KMS-11 (cell line): ENCODE results near the gene CCNDBP1.
"Not testable (repeated sequence)": the region's sequence is repeated elsewhere in the genome, so short reads cannot be mapped to it uniquely, and the experiment has no call there.

ENCODE experiments used
- H2AFZ ChIP-seq: fragments of 200-600 bp; sonication (generic); 2 replicates; pipeline ENCODE4 v1.6.1; 2016; ENCODE audit warnings: antibody characterized with exemption, mixed run types, low read depth
- H3K27ac ChIP-seq: fragments of 200-600 bp; sonication (generic); 2 replicates; pipeline ENCODE4 v1.6.1; 2016; ENCODE audit warnings: mild to moderate bottlenecking, mixed run types
- H3K27me3 ChIP-seq: fragments of 200-600 bp; sonication (generic); 2 replicates; pipeline ENCODE4 v1.6.1; 2017; ENCODE audit warnings: mild to moderate bottlenecking, low read depth, mixed run types, moderate library complexity; ENCODE audit not compliant: insufficient read depth
- H3K36me3 ChIP-seq: fragments of 200-600 bp; sonication (generic); 2 replicates; pipeline ENCODE4 v1.6.1; 2017; ENCODE audit warnings: mild to moderate bottlenecking, mixed run types; ENCODE audit not compliant: insufficient read depth
- H3K4me1 ChIP-seq: fragments of 200-600 bp; sonication (generic); 2 replicates; pipeline ENCODE4 v1.6.1; 2016; ENCODE audit warnings: mild to moderate bottlenecking, low read depth, mixed run types; ENCODE audit not compliant: poor library complexity, severe bottlenecking
- H3K4me2 ChIP-seq: fragments of 200-600 bp; sonication (generic); 2 replicates; pipeline ENCODE4 v1.7.0; 2016; ENCODE audit warnings: mild to moderate bottlenecking, mixed run types
- H3K4me3 ChIP-seq: fragments of 200-600 bp; sonication (generic); IDR thresholded peaks from 2 replicates; pipeline ENCODE4 v1.6.1; 2017; ENCODE audit warnings: low read depth, low read length, mixed read lengths; ENCODE audit not compliant: insufficient read depth
- H3K79me2 ChIP-seq: fragments of 200-600 bp; sonication (generic); 2 replicates; pipeline ENCODE4 v1.6.1; 2016; ENCODE audit warnings: low read depth, mixed run types; ENCODE audit not compliant: insufficient read depth
- H3K9ac ChIP-seq: fragments of 200-600 bp; sonication (generic); 2 replicates; pipeline ENCODE4 v1.6.1; 2016; ENCODE audit warnings: mild to moderate bottlenecking, mixed run types
- H4K20me1 ChIP-seq: fragments of 200-600 bp; sonication (generic); 2 replicates; pipeline ENCODE4 v1.6.1; 2016; ENCODE audit warnings: mild to moderate bottlenecking, mixed run types; ENCODE audit not compliant: insufficient read depth
- TF ChIP-seq, protein P1 (sequence below): fragments of 200-600 bp; sonication (generic); conservative IDR thresholded peaks from 2 replicates; pipeline ENCODE4 v1.6.1; 2017; ENCODE audit warnings: low read depth, mild to moderate bottlenecking, antibody characterized with exemption, low read length, moderate library complexity, mixed read lengths

CCNDBP1 gene

DNA sequence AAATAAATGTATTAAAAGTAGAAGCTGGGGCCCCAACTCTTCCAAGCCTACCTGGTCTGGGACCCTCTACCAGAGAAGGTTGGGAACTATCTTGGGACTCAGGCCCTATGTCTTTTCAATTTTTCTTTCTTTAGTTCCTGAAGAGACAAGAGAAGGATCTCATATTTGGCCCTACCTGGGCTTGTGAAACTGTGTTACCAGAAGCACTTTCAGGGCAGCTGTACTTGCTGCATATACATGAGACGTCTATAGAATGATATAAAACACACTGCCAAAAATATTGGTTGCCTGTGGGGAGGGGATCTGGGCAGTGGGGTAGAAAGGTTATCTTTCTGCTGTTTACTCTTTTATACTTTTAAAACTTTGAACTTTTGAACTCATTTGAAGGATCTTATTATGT, 36.2 kb downstream of the CCNDBP1 start:
- TF ChIP-seq, protein P1, sequence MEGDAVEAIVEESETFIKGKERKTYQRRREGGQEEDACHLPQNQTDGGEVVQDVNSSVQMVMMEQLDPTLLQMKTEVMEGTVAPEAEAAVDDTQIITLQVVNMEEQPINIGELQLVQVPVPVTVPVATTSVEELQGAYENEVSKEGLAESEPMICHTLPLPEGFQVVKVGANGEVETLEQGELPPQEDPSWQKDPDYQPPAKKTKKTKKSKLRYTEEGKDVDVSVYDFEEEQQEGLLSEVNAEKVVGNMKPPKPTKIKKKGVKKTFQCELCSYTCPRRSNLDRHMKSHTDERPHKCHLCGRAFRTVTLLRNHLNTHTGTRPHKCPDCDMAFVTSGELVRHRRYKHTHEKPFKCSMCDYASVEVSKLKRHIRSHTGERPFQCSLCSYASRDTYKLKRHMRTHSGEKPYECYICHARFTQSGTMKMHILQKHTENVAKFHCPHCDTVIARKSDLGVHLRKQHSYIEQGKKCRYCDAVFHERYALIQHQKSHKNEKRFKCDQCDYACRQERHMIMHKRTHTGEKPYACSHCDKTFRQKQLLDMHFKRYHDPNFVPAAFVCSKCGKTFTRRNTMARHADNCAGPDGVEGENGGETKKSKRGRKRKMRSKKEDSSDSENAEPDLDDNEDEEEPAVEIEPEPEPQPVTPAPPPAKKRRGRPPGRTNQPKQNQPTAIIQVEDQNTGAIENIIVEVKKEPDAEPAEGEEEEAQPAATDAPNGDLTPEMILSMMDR, result no peak
- no peak overlapping the region for H3K4me2 ChIP-seq
- no peak overlapping the region for H3K27ac ChIP-seq
- H4K20me1 ChIP-seq, result no peaks in the 10 kb centered on the region
- H3K27me3 ChIP-seq, result no peaks in the 10 kb centered on the region
- H3K79me2 ChIP-seq, result no peaks in the 10 kb centered on the region
- no peak overlapping the region for H2AFZ ChIP-seq
- H3K4me1 ChIP-seq, result no peaks in the 10 kb centered on the region
- no peak overlapping the region for H3K9ac ChIP-seq
- no peak overlapping the region for H3K4me3 ChIP-seq
- no peaks in the 10 kb centered on the region for H3K36me3 ChIP-seq

DNA sequence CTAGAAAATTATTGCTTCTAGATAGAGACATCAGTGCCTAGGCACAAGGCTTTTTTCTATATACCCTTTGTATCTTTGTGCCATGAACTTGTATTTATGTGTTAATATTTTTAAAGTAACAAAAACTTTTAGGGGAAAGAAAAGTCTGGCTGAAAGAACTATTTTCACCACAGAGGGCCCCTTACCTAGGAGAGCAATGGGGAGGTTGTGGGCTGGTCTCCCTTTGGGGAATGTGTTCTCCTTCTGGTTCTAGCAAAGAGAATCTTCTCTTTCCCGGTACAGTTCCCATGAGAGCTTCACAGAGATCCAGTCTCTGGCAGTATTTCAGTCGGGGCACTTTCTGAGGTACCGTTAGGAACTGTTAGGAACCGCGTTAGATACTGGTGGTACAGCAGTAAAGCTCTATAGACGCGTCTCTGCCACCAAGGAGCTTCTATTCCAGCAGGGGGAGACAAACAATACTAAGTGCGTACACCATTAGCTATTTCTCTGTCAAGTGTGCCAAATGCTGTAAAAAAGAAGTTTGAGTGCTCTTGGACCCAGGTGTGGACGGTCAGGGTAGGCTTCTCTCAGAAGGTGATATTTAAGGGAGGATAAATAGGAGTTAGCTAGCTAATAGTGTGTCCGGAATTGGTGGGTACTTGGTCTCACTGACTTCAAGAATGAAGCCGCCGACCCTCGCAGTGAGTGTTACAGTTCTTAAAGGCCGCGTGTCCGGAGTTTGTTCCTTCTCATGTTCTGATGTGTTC, 40.2 kb downstream of the CCNDBP1 start:
- TF ChIP-seq, protein P1, result peak; percentile 71
- Histone ChIP-seq H2AFZ (no peak overlapping the region; the same call in 1 of the 2 replicates), H3K36me3 (no peaks in the 10 kb centered on the region), H4K20me1 (no peaks in the 10 kb centered on the region), H3K27ac (no peak overlapping the region), H3K79me2 (no peaks in the 10 kb centered on the region), H3K27me3 (no peaks in the 10 kb centered on the region), H3K4me3 (no peak overlapping the region), H3K9ac (no peak overlapping the region), H3K4me1 (no peaks in the 10 kb centered on the region), H3K4me2 (no peak overlapping the region)

DNA sequence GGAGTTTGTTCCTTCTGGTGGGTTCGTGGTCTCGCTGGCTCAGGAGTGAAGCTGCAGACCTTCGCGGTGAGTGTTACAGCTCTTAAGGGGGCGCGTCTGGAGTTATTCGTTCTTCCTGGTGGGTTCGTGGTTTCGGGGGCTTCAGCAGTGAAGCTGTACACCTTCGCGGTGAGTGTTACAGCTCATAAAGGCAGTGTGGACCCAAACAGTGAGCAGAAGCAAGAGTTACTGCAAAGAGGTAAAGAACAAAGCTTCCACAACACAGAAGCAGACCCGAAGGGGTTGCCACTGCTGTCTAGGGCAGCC, 40.7 kb downstream of the CCNDBP1 start:
- not testable (repeated sequence) for H3K4me3 ChIP-seq, H3K9ac ChIP-seq, H3K27me3 ChIP-seq, H2AFZ ChIP-seq, H3K36me3 ChIP-seq, H3K79me2 ChIP-seq, H3K4me1 ChIP-seq, H3K27ac ChIP-seq, H4K20me1 ChIP-seq, H3K4me2 ChIP-seq

DNA sequence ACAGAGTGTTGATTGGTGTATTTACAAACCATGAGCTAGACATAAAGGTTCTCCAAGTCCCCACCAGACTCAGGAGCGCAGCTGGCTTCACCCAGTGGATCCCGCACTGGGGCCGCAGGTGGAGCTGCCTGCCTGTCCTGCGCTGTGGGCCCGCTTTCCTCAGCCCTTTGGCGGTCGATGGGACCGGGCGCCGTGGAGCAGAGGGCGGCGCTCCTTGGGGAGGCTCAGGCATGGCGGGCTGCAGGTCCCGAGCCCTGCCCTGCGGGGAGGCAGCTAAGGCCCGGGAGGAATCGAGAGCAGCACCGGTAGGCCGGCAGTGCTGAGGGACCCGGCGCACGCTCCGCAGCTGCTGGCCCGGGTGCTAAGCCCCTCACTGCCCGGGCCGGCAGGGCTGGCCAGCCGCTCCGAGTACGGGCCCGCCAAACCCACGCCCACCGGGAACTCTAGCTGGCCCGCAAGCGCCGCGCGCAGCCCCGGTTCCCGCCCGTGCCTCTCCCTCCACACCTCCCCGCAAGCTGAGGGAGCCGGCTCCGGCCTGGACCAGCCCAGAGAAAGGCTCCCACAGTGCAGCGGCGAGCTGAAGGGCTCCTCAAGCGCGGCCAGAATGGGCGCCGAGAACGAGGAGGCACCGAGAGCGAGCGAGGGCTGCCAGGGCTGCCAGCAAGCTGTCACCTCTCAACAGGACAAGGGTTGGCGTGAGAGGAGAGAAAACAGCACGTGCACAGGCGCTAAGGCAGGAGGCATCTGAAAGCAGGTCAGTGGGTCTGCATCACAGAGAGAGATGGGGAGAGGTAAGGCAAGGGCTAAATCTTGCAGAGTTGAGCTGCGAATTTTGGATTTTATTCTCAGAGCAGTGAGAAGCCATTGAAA, 41.5 kb downstream of the CCNDBP1 start:
- Histone ChIP-seq H3K9ac (no peak overlapping the region), H4K20me1 (no peaks in the 10 kb centered on the region), H3K27ac (no peak overlapping the region), H3K79me2 (no peaks in the 10 kb centered on the region), H3K4me3 (no peak overlapping the region), H3K4me1 (no peaks in the 10 kb centered on the region), H3K36me3 (no peaks in the 10 kb centered on the region), H3K27me3 (no peaks in the 10 kb centered on the region), H2AFZ (no peak overlapping the region), H3K4me2 (no peak overlapping the region)
- TF ChIP-seq, protein P1, result no peak

DNA sequence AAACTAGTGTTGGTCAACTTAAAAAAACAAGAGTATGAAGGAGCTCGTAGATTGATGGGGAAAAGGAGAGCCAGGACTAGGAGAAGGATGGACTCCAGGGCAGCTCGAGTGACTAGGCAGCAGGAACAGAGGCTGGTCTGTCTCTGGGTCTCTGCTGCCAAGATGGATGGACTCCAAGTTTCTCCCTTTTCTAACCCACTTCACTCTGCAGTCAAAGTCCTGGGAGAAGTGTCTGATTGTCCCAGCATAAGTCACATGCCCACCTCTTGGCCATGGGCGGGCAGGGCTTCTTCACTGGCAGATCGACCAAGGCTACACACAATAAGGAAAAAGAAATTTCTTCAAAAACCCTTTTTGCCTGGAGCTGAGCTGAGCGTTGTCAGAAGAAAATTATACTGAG, 44.8 kb downstream of the CCNDBP1 start:
- no peaks in the 10 kb centered on the region for H3K4me1 ChIP-seq
- no peaks in the 10 kb centered on the region for H3K79me2 ChIP-seq
- H3K36me3 ChIP-seq, result no peaks in the 10 kb centered on the region
- no peaks in the 10 kb centered on the region for H4K20me1 ChIP-seq
- H3K27ac ChIP-seq, result no peak overlapping the region
- H3K9ac ChIP-seq, result no peak overlapping the region
- H3K4me3 ChIP-seq, result no peak overlapping the region
- H2AFZ ChIP-seq, result no peak overlapping the region
- no peaks in the 10 kb centered on the region for H3K27me3 ChIP-seq
- TF ChIP-seq, protein P1, result no peak
- no peak overlapping the region for H3K4me2 ChIP-seq
